SK-N-SH (cell line): ENCODE measurements around the gene CABP4. TPM values are rescaled to one million over a fixed set of nuclear protein-coding genes. Genes with fewer than 3 reads are reported as not detected.
A peak's percentile ranks its signal among the peaks of the same experiment; 100 is the strongest.

Experiments
- CTCF ChIA-PET: fragments of 300-600, 350-600 bp; formaldehyde crosslinking; extraction: SDS; loops from one replicate; lab custom pipeline; 2021; lab: Yijun Ruan, JAX
- POLR2A ChIA-PET: fragments of 350-600 bp; sonication (Branson Sonifier 250); formaldehyde crosslinking; extraction: SDS; loops from one replicate; lab custom pipeline; 2020; ENCODE audit warnings: antibody characterized with exemption, inconsistent platforms; lab: Yijun Ruan, JAX
- DNase-seq: peaks from one replicate; pipeline ENCODE4 v3.0.0; 2012
- H2AFZ ChIP-seq: fragments of 200-600 bp; sonication (generic); 2 replicates; pipeline ENCODE4 v1.8.1; 2016; ENCODE audit warnings: antibody characterized with exemption, mild to moderate bottlenecking, low read depth
- H3F3A ChIP-seq: fragments of 200-600 bp; sonication (generic); replicated peaks from 2 replicates; pipeline ENCODE3; 2016; ENCODE audit warnings: antibody characterized with exemption, mild to moderate bottlenecking; ENCODE audit not compliant: insufficient read depth
- H3K27ac ChIP-seq, 2 experiments: fragments of 200-500 bp in 1 of 2; fragments of 200-600 bp in 1 of 2; sonication (Bioruptor generic) in 1 of 2; sonication (generic), shearing (Covaris generic) in 1 of 2; 2 replicates each; pipeline versions ENCODE4 v1.5.1 to v1.6.1; 2014 to 2016; ENCODE audit warnings: low read depth in 2 of 2, inconsistent platforms in 1 of 2, low read length in 1 of 2, mild to moderate bottlenecking in 1 of 2, mixed read lengths in 1 of 2
- H3K27me3 ChIP-seq: fragments of 200-600 bp; sonication (generic), shearing (Covaris generic); 2 replicates; pipeline ENCODE4 v1.6.1; 2016; ENCODE audit warnings: mixed run types; ENCODE audit not compliant: insufficient read depth
- H3K36me3 ChIP-seq, 2 experiments: fragments of 200-500 bp in 1 of 2; fragments of 200-600 bp in 1 of 2; sonication (Bioruptor generic) in 1 of 2; sonication (generic) in 1 of 2; replicated peaks in 1 of 2; 2 replicates each; pipeline versions ENCODE3 to v1.5.1; 2014 to 2016; ENCODE audit warnings: low read length in 1 of 2, mild to moderate bottlenecking in 1 of 2; ENCODE audit not compliant: insufficient read depth in 2 of 2, control insufficient read depth in 1 of 2
- H3K4me1 ChIP-seq, 2 experiments: fragments of 200-500 bp in 1 of 2; fragments of 200-600 bp in 1 of 2; sonication (Bioruptor generic) in 1 of 2; sonication (generic), shearing (Covaris generic) in 1 of 2; 2 replicates each; pipeline versions ENCODE4 v1.5.1 to v1.6.1; 2014 to 2016; ENCODE audit warnings: low read depth in 1 of 2, low read length in 1 of 2, mixed run types in 1 of 2; ENCODE audit not compliant: insufficient read depth in 2 of 2, control insufficient read depth in 1 of 2
- H3K4me2 ChIP-seq: fragments of 200-600 bp; sonication (generic), shearing (Covaris generic); 2 replicates; pipeline ENCODE4 v1.6.1; 2017; ENCODE audit warnings: mixed run types
- H3K4me3 ChIP-seq, 2 experiments: fragments of 200-500 bp in 1 of 2; fragments of 200-600 bp in 1 of 2; sonication (Bioruptor generic) in 1 of 2; sonication (generic), shearing (Covaris generic) in 1 of 2; 2 replicates each; pipeline versions ENCODE4 v1.5.1 to v1.8.1; 2014 to 2016; ENCODE audit warnings: low read depth in 2 of 2, inconsistent platforms in 1 of 2, low read length in 1 of 2, mild to moderate bottlenecking in 1 of 2, mixed read lengths in 1 of 2, moderate library complexity in 1 of 2
- H3K79me2 ChIP-seq: fragments of 200-600 bp; sonication (generic); 2 replicates; pipeline ENCODE4 v1.8.1; 2017; ENCODE audit warnings: mild to moderate bottlenecking; ENCODE audit not compliant: insufficient read depth
- H3K9ac ChIP-seq: fragments of 200-600 bp; sonication (generic); 2 replicates; pipeline ENCODE4 v1.6.1; 2017; ENCODE audit warnings: mixed run types
- H3K9me2 ChIP-seq: fragments of 200-600 bp; sonication (generic); 2 replicates; pipeline ENCODE4 v1.6.1; 2017; ENCODE audit warnings: mixed run types
- H3K9me3 ChIP-seq: fragments of 200-600 bp; sonication (generic); 2 replicates; pipeline ENCODE4 v1.6.1; 2017; ENCODE audit warnings: mixed run types, mild to moderate bottlenecking, moderate library complexity
- H4K20me1 ChIP-seq: fragments of 200-600 bp; sonication (generic); 2 replicates; pipeline ENCODE4 v1.6.1; 2017; ENCODE audit warnings: mild to moderate bottlenecking, mixed run types; ENCODE audit not compliant: insufficient read depth
- CHD2 ChIP-seq: fragments of 150-350 bp; IDR thresholded peaks from 2 replicates; pipeline ENCODE4 v1.6.1; 2018; ENCODE audit warnings: low read length; ENCODE audit not compliant: partially characterized antibody
- EZH2phosphoT487 ChIP-seq: fragments of 200-600 bp; sonication (generic); IDR thresholded peaks from 2 replicates; pipeline ENCODE4 v1.6.1; 2017; ENCODE audit warnings: low read depth, mixed run types, mild to moderate bottlenecking, antibody characterized with exemption, moderate library complexity, borderline replicate concordance
- FOSL2 ChIP-seq: IDR thresholded peaks from 2 replicates; pipeline ENCODE4 v1.4.0; 2012; ENCODE audit warnings: low read depth, mild to moderate bottlenecking, moderate library complexity, borderline replicate concordance
- FOXJ3 ChIP-seq: sonication (generic); formaldehyde crosslinking; IDR thresholded peaks from 2 replicates; pipeline ENCODE4 v1.5.1; 2020; ENCODE audit warnings: mild to moderate bottlenecking, missing genetic modification reagents
- MXI1 ChIP-seq: IDR thresholded peaks from 2 replicates; pipeline ENCODE4 v1.6.1; 2012; ENCODE audit warnings: mild to moderate bottlenecking, low read depth, low read length, improper control_type of control experiment
- NFIC ChIP-seq: IDR thresholded peaks from 2 replicates; pipeline ENCODE4 v1.4.0; 2012; ENCODE audit warnings: borderline replicate concordance
- POLR2AphosphoS5 ChIP-seq: IDR thresholded peaks from 2 replicates; pipeline ENCODE4 v1.6.1; 2012; ENCODE audit warnings: low read depth, low read length
- RCOR1 ChIP-seq: fragments of 150-350 bp; IDR thresholded peaks from 2 replicates; pipeline ENCODE4 v1.6.1; 2017; ENCODE audit warnings: antibody characterized with exemption, low read length
- RXRA ChIP-seq: IDR thresholded peaks from 2 replicates; pipeline ENCODE4 v1.4.0; 2012; ENCODE audit warnings: low read depth, mild to moderate bottlenecking, borderline replicate concordance
- USF2 ChIP-seq: fragments of 150-350 bp; IDR thresholded peaks from 2 replicates; pipeline ENCODE4 v1.6.1; 2017; ENCODE audit warnings: antibody characterized with exemption, low read length, low read depth, borderline replicate concordance
- ZBTB33 ChIP-seq: IDR thresholded peaks from 2 replicates; pipeline ENCODE4 v1.4.0; 2012; ENCODE audit warnings: low read depth, borderline replicate concordance
- WGBS: methylation state at CpG from one replicate; pipeline ENCODE4 v1.1.6; 2017; ENCODE audit warnings: low lambda C conversion rate; 5-methylcytosine and 5-hydroxymethylcytosine counted together
- polyA plus RNA-seq, 3 experiments: library from polyadenylated mRNA; depleted of rRNA; stranded (reverse); fragments of >200 nt; gene quantifications; 2 replicates each; pipeline ENCODE4 v1.2.3, GENCODE V29; 2012
- TF ChIP-seq, protein P1 (sequence below): IDR thresholded peaks from 2 replicates; pipeline ENCODE4 v1.4.0; 2012; ENCODE audit warnings: low read depth, borderline replicate concordance

CABP4 gene
- polyA plus RNA-seq, 1 of the 3 experiments (the other 2 are of a cell fraction): not detected

- Histone ChIP-seq H3K79me2 (no peaks in the 10 kb centered on the region), H3F3A (peaks cover 6% of the 10 kb centered on the region), H2AFZ (no peak overlapping the region), H3K36me3 (peaks cover under 1 to 30% of the 10 kb centered on the region in 2 experiments), H3K9me3 (no peaks in the 10 kb centered on the region), H3K27ac (no peak overlapping the region), H3K4me1 (no peaks in the 10 kb centered on the region), H3K4me2 (no peak overlapping the region), H4K20me1 (no peaks in the 10 kb centered on the region), H3K4me3 (no peak overlapping the region), H3K27me3 (no peaks in the 10 kb centered on the region), H3K9ac (no peak overlapping the region), H3K9me2 (no peaks in the 10 kb centered on the region)
- POLR2A ChIA-PET: no interaction called here
- DNase-seq: peak; percentile 34
- 100% methylated on average over 7 of the region's 16 CpGs for WGBS
- TF ChIP-seq FOSL2 (no peak), MXI1 (no peak), CHD2 (no peak), NFIC (no peak), EZH2phosphoT487 (no peak), FOXJ3 (CRISPR knock-in tag) (no peak), USF2 (no peak), ZBTB33 (no peak), POLR2AphosphoS5 (no peak), RCOR1 (no peak)
- TF ChIP-seq, protein P1, sequence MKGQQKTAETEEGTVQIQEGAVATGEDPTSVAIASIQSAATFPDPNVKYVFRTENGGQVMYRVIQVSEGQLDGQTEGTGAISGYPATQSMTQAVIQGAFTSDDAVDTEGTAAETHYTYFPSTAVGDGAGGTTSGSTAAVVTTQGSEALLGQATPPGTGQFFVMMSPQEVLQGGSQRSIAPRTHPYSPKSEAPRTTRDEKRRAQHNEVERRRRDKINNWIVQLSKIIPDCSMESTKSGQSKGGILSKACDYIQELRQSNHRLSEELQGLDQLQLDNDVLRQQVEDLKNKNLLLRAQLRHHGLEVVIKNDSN: no peak
- CTCF ChIA-PET: no interaction called here
These were observed 40.3 kb downstream of the CABP4 start for GRCh38 chr11:67495234-67496005.

DNA sequence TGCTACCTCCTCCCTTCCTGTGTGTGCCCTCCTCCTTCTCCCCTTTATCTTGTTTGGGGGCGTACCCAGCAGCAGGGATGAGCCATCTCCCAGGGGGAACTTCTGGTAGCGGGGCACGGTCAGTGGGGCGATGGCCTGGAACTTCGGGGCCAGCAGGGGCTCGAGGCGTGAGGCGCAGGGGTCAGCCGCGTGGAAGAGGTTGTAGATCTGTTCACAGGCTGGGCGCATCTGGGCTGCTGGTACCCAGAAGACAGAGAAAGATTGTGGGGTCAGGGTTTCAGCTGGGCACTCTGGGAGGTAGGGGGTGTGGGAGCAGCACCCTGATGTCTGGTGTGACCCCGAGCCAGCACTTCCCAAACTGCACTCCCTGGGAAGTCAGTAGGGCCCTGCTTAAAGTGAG, 41.0 kb downstream of the CABP4 start:
- ChIA-PET POLR2A (no interaction called here), CTCF (no interaction called here)
- Histone ChIP-seq H3F3A (peaks cover 6% of the 10 kb centered on the region), H3K36me3 (peaks cover 8 to 23% of the 10 kb centered on the region in 2 experiments), H3K79me2 (no peaks in the 10 kb centered on the region; the same call in 1 of the 2 replicates), H3K4me1 (no peaks in the 10 kb centered on the region), H3K9me3 (no peaks in the 10 kb centered on the region), H2AFZ (no peak overlapping the region), H3K27ac (no peak overlapping the region), H3K27me3 (no peaks in the 10 kb centered on the region), H3K4me3 (no peak overlapping the region)
- 100% methylated on average over 11 of the region's 12 CpGs for WGBS
- TF ChIP-seq RXRA: no peak
- TF ChIP-seq, all 33 proteins: peak for 0
- H3K9me2 ChIP-seq: no peaks in the 10 kb centered on the region
- DNase-seq: no peak
- H4K20me1 ChIP-seq: no peaks in the 10 kb centered on the region
- H3K4me2 ChIP-seq: no peak overlapping the region
- H3K9ac ChIP-seq: no peak overlapping the region
